Cardiac muscle cell (in vitro differentiated cells and primary cell): ENCODE data around the gene LRRC49. TPM values are rescaled to one million over a fixed set of nuclear protein-coding genes. Genes with fewer than 3 reads are reported as not detected.

Experiments used
- DNase-seq, 2 donors: peaks; one replicate each; pipeline versions ENCODE4 v3.0.0 to v3.0.0-alpha.2; 2010 to 2017; ENCODE audit warnings: low read depth in 1 of 2, low spot score in 1 of 2
- H3K27ac ChIP-seq: fragments of 200-600 bp; sonication (generic); 2 replicates; pipeline ENCODE4 v1.5.1; 2016
- H3K27me3 ChIP-seq: fragments of 200-600 bp; sonication (generic); 2 replicates; pipeline ENCODE4 v1.6.0; 2016; ENCODE audit warnings: control low read depth
- H3K36me3 ChIP-seq: fragments of 200-600 bp; sonication (generic); 2 replicates; pipeline ENCODE4 v1.5.1; 2016; ENCODE audit warnings: control low read depth
- H3K4me1 ChIP-seq: fragments of 200-600 bp; sonication (generic); 2 replicates; pipeline ENCODE4 v1.8.1; 2017; ENCODE audit warnings: low read depth, mild to moderate bottlenecking, mixed run types
- H3K4me3 ChIP-seq: fragments of 200-600 bp; sonication (generic); 2 replicates; pipeline ENCODE4 v1.5.1; 2016; ENCODE audit warnings: mild to moderate bottlenecking
- H3K9me3 ChIP-seq: fragments of 200-600 bp; sonication (generic); 2 replicates; pipeline ENCODE4 v1.5.1; 2017; ENCODE audit warnings: low read depth, mild to moderate bottlenecking, control low read depth
- polyA plus RNA-seq: library from polyadenylated mRNA; unstranded; fragments of >200 nt; fragmentation: Nextera tagmentation; extraction: Ambion mirVana; gene quantifications from 2 replicates; pipeline ENCODE4 v1.2.1, GENCODE V29; 2016
- total RNA-seq: library from RNA; depleted of rRNA; stranded (reverse); fragments of >200 nt; gene quantifications from 2 replicates; pipeline ENCODE4 v1.2.3, GENCODE V29; 2016
- TF ChIP-seq, protein P1 (sequence below): IDR thresholded peaks from 2 replicates; pipeline ENCODE4 v1.5.1; 2012; ENCODE audit warnings: low read depth, mild to moderate bottlenecking, low read length

The LRRC49 gene
- total and polyA plus RNA-seq, 2 experiments from 2014 or later = 11.6 to 12.5 TPM

DNA sequence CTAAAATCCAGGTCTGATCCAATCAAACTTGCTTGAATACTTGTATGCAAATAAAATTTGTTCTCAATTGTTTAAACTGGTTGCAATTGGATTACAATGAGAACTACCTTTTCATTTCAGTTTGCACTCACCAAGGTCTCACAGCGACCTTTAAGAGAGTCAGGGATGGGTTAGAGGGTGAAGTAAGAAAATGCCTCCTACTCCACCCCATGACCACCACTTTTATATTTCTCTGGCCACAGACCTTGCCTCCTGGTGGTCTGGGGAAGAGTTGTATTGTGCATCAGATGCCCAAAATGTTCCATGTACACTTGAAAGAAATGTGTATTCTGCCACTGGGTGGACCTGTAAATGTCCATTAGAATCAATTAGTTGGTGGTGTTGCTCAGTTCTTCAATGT, 206.3 kb downstream of the LRRC49 start:
- H3K4me1 ChIP-seq = no peaks in the 10 kb centered on the region
- DNase-seq = no peak
- H3K27me3 ChIP-seq = no peaks in the 10 kb centered on the region
- no peaks in the 10 kb centered on the region for H3K36me3 ChIP-seq
- no peaks in the 10 kb centered on the region for H3K9me3 ChIP-seq
- no peak overlapping the region for H3K27ac ChIP-seq
- H3K4me3 ChIP-seq = no peak overlapping the region
- TF ChIP-seq, protein P1, sequence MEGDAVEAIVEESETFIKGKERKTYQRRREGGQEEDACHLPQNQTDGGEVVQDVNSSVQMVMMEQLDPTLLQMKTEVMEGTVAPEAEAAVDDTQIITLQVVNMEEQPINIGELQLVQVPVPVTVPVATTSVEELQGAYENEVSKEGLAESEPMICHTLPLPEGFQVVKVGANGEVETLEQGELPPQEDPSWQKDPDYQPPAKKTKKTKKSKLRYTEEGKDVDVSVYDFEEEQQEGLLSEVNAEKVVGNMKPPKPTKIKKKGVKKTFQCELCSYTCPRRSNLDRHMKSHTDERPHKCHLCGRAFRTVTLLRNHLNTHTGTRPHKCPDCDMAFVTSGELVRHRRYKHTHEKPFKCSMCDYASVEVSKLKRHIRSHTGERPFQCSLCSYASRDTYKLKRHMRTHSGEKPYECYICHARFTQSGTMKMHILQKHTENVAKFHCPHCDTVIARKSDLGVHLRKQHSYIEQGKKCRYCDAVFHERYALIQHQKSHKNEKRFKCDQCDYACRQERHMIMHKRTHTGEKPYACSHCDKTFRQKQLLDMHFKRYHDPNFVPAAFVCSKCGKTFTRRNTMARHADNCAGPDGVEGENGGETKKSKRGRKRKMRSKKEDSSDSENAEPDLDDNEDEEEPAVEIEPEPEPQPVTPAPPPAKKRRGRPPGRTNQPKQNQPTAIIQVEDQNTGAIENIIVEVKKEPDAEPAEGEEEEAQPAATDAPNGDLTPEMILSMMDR = no peak

Other genes with a start within 250 kb of the LRRC49 start
- 58.7 and 127 TPM in 2 replicates for gene UACA, start 129.3 kb upstream of the LRRC49 start, total RNA-seq
- 155 and 297 TPM in 2 replicates for gene UACA, start 129.3 kb upstream of the LRRC49 start, polyA plus RNA-seq
- gene LARP6, start 38.7 kb upstream of the LRRC49 start, total RNA-seq = 39.7 and 45.7 TPM in 2 replicates
- 51.9 and 54.2 TPM in 2 replicates for gene LARP6, start 38.7 kb upstream of the LRRC49 start, polyA plus RNA-seq
- 4.6 and 5.9 TPM in 2 replicates for gene THAP10, start 393 bp upstream of the LRRC49 start, total RNA-seq
- gene THAP10, start 393 bp upstream of the LRRC49 start, polyA plus RNA-seq = 7.8 and 12.1 TPM in 2 replicates
- 6.2 and 25.5 TPM in 2 replicates for gene THSD4, start 222.6 kb downstream of the LRRC49 start, total RNA-seq
- 5.1 and 6.2 TPM in 2 replicates for gene THSD4, start 222.6 kb downstream of the LRRC49 start, polyA plus RNA-seq